CD4-positive, alpha-beta T cell treated with Interferon gamma for 1 hour (primary cell): ENCODE results near the gene RIBC2.
"Not testable (repeated sequence)": the region's sequence is repeated elsewhere in the genome, so short reads cannot be mapped to it uniquely, and the experiment has no call there.

ENCODE experiments used
- DNase-seq: peaks from one replicate; pipeline ENCODE4 v3.0.0-alpha.2; 2020

RIBC2 gene

GRCh38 chr22:45413368-45414211 is at the start of gene RIBC2, which contains the start of gene SMC1B:
Gene RIBC2 (plus strand): TSS chr22:45413693. CDS start chr22:45413887, 194 bp downstream.
Gene SMC1B (minus strand): TSS chr22:45413599. CDS start chr22:45413567, 32 bp downstream.
- peak; percentile 84 for DNase-seq

- no peak for DNase-seq
Observed at GRCh38 chr22:45366713-45367112, 46.8 kb upstream of the RIBC2 start.

- not testable (repeated sequence) for DNase-seq
Observed at GRCh38 chr22:45373592-45373991, 39.9 kb upstream of the RIBC2 start.

GRCh38 chr22:45376009-45376408 is 37.5 kb upstream of the RIBC2 start:
- no peak for DNase-seq

- DNase-seq, result no peak
Observed at GRCh38 chr22:45376703-45377102, 36.8 kb upstream of the RIBC2 start.

- DNase-seq, result no peak
Observed at GRCh38 chr22:45381348-45381747, 32.1 kb upstream of the RIBC2 start.

GRCh38 chr22:45389546-45389945 is 23.9 kb upstream of the RIBC2 start:
- no peak for DNase-seq

- DNase-seq, result no peak
Observed at GRCh38 chr22:45397806-45398205, 15.7 kb upstream of the RIBC2 start.

GRCh38 chr22:45398214-45398613 is 15.3 kb upstream of the RIBC2 start:
- DNase-seq, result no peak

- DNase-seq, result no peak
Observed at GRCh38 chr22:45399712-45400445, 13.6 kb upstream of the RIBC2 start.

- DNase-seq, result no peak
Observed at GRCh38 chr22:45402466-45402985, 11.0 kb upstream of the RIBC2 start.

- no peak for DNase-seq
Observed at GRCh38 chr22:45407793-45408192, 5.7 kb upstream of the RIBC2 start.

GRCh38 chr22:45413013-45413367 is 503 bp upstream of the RIBC2 start:
- no peak for DNase-seq

- no peak for DNase-seq
Observed at GRCh38 chr22:45418056-45418769, 4.7 kb downstream of the RIBC2 start.

- no peak for DNase-seq
Observed at GRCh38 chr22:45418770-45419138, 5.3 kb downstream of the RIBC2 start.

GRCh38 chr22:45420011-45420410 is 6.5 kb downstream of the RIBC2 start:
- DNase-seq, result no peak

GRCh38 chr22:45420539-45420938 is 7.0 kb downstream of the RIBC2 start:
- DNase-seq, result no peak

GRCh38 chr22:45421349-45422055 is 8.0 kb downstream of the RIBC2 start:
- peak; percentile 26 for DNase-seq

- DNase-seq, result no peak
Observed at GRCh38 chr22:45422237-45422983, 8.9 kb downstream of the RIBC2 start.

- DNase-seq, result no peak
Observed at GRCh38 chr22:45423524-45423923, 10.0 kb downstream of the RIBC2 start.

GRCh38 chr22:45424241-45424731 is 10.8 kb downstream of the RIBC2 start:
- DNase-seq, result peak; percentile 63

GRCh38 chr22:45425101-45425500 is 11.6 kb downstream of the RIBC2 start:
- no peak for DNase-seq
